ENCODE measurements around the gene RNF224. TPM values are rescaled to one million over a fixed set of nuclear protein-coding genes. Genes with fewer than 3 reads are reported as not detected.
A peak's percentile ranks its signal among the peaks of the same experiment; 100 is the strongest.

Gene RNF224
- total and polyA plus RNA-seq, 10 of the 15 experiments (the other 5 are each of a cell fraction or from before 2014, with no cell fraction given), result not detected

DNA sequence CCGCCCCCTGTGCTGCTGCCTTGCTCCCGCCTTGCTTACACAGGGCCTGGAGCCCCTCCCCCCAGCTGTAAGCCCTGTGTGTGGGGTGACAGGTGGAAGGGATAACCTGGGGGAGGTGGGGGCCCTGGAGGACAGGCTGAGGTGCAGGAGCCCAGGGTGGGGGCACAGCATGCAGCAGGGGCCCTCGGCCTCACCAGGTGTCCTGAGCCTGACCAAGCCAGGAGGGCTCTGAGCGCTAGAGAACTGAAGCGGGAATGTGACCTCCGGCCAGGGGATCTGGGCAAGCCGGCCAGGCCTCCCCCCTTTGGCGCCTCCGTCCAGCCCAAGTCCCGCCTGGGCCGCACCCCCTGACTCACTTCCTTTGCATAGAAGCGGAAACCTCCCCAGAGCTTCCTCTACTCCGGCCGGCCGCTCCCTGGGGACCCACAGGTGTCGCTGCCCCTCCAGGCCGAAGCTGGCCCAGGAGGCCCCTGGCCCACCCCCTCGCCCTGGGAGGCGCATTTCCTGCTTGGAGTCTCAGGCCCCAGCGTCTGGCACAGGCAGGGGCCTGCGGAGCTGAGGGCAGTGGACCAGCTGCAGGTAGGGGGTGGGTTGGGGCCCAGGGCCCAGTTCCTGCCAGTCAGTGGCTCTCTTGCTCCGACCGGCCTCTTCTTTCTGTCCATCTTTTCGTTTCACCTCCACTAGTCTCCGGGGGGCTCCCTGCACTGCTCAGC lies 50.2 kb downstream of the RNF224 start, which contains the start of gene TOR4A (continued):
- TF ChIP-seq, protein P1, sequence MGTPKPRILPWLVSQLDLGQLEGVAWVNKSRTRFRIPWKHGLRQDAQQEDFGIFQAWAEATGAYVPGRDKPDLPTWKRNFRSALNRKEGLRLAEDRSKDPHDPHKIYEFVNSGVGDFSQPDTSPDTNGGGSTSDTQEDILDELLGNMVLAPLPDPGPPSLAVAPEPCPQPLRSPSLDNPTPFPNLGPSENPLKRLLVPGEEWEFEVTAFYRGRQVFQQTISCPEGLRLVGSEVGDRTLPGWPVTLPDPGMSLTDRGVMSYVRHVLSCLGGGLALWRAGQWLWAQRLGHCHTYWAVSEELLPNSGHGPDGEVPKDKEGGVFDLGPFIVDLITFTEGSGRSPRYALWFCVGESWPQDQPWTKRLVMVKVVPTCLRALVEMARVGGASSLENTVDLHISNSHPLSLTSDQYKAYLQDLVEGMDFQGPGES (IDR thresholded peaks at IDR 0.05), result no peak
- TF ChIP-seq STAT1 (conservative IDR thresholded peaks at IDR 0.05) (no peak), FOXK2 (IDR thresholded peaks at IDR 0.05) (no peak), NR2C1 (IDR thresholded peaks at IDR 0.05) (no peak), MEF2A (IDR thresholded peaks at IDR 0.05; ENCODE audit: insufficient read depth, low read depth, low read length) (no peak)

DNA sequence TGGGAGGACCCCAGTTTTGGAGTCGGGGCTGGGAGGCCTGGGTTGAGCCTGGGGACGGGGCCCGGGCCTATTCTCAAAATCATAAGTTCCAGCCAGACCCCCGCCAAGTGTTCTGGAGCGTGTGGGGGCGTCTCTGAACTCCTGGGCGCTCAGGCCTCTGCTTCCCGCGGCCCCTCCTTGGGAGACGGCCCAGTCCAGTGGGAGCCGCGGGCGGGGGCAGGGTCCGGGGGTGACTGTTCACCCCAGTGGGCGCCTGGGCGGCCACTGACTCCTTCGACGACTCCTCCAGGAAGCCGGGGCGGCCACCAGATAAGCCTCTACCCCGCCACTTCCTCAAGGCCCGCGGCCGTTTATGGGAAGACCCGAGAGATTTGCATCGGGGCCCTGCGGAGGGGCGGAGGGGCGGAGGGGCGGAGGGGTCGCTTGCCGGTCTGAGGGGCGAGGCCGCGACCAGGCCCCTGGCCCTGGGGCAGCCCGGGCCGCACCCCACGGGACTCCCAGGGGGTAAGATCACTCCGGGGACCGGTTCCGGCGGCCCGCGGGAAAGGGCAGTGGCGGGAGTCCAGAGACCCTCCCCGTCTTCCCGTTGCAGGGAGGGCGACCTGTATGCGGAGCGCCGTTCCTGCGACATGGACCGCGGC lies 50.9 kb downstream of the RNF224 start:
- Histone ChIP-seq H2AFZ (ENCODE audit: control insufficient read depth, low read depth, low read length) (no peak overlapping the region; the same call in 1 of the 2 replicates), H3K4me3 (peak overlapping the region; percentile 92), H3K27ac (ENCODE audit: control insufficient read depth, insufficient read depth) (peak overlapping the region; percentile 95), H3K9ac (ENCODE audit: control insufficient read depth, insufficient read depth, low read length) (peak overlapping the region; percentile 95), H3K27me3 (replicated peaks in 1 of 2; ENCODE audit: control insufficient read depth in 2 of 2, insufficient read depth in 2 of 2, low read length in 1 of 2) (no peaks in the 10 kb centered on the region), H4K20me1 (ENCODE audit: control insufficient read depth, insufficient read depth) (no peaks in the 10 kb centered on the region), H3K79me2 (ENCODE audit: control insufficient read depth, insufficient read depth, low read length) (peaks cover 19% of the 10 kb centered on the region), H3K36me3 (ENCODE audit: control insufficient read depth in 2 of 2, insufficient read depth in 2 of 2, low read length in 1 of 2) (no peaks in the 10 kb centered on the region; a peak in 3 of 4 replicates), H3K4me1 (ENCODE audit: control insufficient read depth, insufficient read depth, low read length) (peaks cover 39% of the 10 kb centered on the region), H3K4me2 (ENCODE audit: control insufficient read depth, insufficient read depth) (peak overlapping the region; percentile 97), H3K9me3 (replicated peaks; ENCODE audit: control insufficient read depth, insufficient read depth, low read length) (no peaks in the 10 kb centered on the region)
- no peak for FAIRE-seq
- POLR2A ChIA-PET, result interaction anchor here (0.6 to 2.5 kb wide), 7 partner anchors 9 to 145 kb away, joined by 3 to 14 read pairs (median 4); partner anchors contain the start of genes EXD3, NOXA1 and TUBB4B
- RAD21 ChIA-PET (ENCODE audit: unreplicated experiment), result interaction anchor here (0.5 to 1.8 kb wide), 6 partner anchors 10 to 121 kb away, joined by 3 to 14 read pairs (median 4); no protein-coding TSS in a partner anchor
- in situ Hi-C loops (cut with MboI) (no loop called here), intact Hi-C loops (cut with micrococcal nuclease; ENCODE audit: unreplicated experiment) (no loop called here)
- no peak for DNase-seq (ENCODE audit: low read depth, low spot score)
- SMC1A ChIA-PET (ENCODE audit: uncharacterized antibody, unreplicated experiment), result interaction anchor here (1.6 kb wide), 2 partner anchors 41 to 128 kb away, joined by 3 to 6 read pairs; no protein-coding TSS in a partner anchor
- BruUV-seq (replicated peaks), result no TSS peak
- 13% methylated on average over 42 of the region's 54 CpGs for WGBS (ENCODE audit: insufficient coverage, insufficient replicate concordance, low lambda C conversion rate, missing lambda C conversion rate)
- TF ChIP-seq RCOR1 (conservative IDR thresholded peaks at IDR 0.05; ENCODE audit: low read depth, low read length) (no peak), EGR1 (IDR thresholded peaks at IDR 0.05; ENCODE audit: borderline replicate concordance in 1 of 2, low read depth in 2 of 2, low read length in 2 of 2) (peak in 1 of 2 experiments; percentile 24; a peak in 1 of 3 replicates), POLR2AphosphoS5 (IDR thresholded peaks at IDR 0.05; ENCODE audit: low read length) (0 out of 2 replicates have a peak, but pooled peaks have one; percentile 13), POLR2A (IDR thresholded peaks at IDR 0.05; ENCODE audit: low read depth, low read length) (peak; percentile 9; the same call in 1 of the 2 replicates), CBX5 (IDR thresholded peaks at IDR 0.05; ENCODE audit: low read depth) (no peak), BCL11A (IDR thresholded peaks at IDR 0.05; ENCODE audit: low read depth, low read length) (no peak)
- TF ChIP-seq, protein P2, sequence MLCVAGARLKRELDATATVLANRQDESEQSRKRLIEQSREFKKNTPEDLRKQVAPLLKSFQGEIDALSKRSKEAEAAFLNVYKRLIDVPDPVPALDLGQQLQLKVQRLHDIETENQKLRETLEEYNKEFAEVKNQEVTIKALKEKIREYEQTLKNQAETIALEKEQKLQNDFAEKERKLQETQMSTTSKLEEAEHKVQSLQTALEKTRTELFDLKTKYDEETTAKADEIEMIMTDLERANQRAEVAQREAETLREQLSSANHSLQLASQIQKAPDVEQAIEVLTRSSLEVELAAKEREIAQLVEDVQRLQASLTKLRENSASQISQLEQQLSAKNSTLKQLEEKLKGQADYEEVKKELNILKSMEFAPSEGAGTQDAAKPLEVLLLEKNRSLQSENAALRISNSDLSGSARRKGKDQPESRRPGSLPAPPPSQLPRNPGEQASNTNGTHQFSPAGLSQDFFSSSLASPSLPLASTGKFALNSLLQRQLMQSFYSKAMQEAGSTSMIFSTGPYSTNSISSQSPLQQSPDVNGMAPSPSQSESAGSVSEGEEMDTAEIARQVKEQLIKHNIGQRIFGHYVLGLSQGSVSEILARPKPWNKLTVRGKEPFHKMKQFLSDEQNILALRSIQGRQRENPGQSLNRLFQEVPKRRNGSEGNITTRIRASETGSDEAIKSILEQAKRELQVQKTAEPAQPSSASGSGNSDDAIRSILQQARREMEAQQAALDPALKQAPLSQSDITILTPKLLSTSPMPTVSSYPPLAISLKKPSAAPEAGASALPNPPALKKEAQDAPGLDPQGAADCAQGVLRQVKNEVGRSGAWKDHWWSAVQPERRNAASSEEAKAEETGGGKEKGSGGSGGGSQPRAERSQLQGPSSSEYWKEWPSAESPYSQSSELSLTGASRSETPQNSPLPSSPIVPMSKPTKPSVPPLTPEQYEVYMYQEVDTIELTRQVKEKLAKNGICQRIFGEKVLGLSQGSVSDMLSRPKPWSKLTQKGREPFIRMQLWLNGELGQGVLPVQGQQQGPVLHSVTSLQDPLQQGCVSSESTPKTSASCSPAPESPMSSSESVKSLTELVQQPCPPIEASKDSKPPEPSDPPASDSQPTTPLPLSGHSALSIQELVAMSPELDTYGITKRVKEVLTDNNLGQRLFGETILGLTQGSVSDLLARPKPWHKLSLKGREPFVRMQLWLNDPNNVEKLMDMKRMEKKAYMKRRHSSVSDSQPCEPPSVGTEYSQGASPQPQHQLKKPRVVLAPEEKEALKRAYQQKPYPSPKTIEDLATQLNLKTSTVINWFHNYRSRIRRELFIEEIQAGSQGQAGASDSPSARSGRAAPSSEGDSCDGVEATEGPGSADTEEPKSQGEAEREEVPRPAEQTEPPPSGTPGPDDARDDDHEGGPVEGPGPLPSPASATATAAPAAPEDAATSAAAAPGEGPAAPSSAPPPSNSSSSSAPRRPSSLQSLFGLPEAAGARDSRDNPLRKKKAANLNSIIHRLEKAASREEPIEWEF (IDR thresholded peaks at IDR 0.05; ENCODE audit: insufficient replicate concordance, low read depth, low read length), result no peak
- CTCF ChIA-PET, result interaction anchor here (0.6 to 1.6 kb wide), 4 partner anchors 8 to 167 kb away, joined by 3 to 6 read pairs (median 4); no protein-coding TSS in a partner anchor
- ATAC-seq, result peak; percentile 32

Measured in GM12878 (cell line).